ENCODE results near the gene TP53I11.

DNA sequence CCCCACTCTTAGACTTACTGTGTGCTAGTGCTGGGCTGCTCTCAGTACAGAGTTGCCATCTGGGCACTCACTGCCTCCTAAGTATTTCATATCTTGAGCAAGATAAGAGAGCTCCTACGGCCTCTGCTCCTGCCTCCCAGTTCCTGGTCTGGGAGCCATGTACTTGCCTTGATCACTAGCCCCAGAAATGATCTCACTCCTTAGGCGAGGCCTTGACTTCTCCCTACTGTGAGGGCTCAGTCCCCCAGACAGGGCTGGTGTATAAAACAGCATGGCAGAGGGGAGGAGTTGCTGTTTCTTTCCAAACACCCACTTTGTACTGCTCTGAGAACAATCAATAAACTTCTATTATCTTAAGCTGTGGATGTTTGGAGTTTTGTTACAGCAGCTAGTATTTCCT, 47.4 kb upstream of the TP53I11 start:
- TF ChIP-seq SP1 (IDR thresholded peaks at IDR 0.05; ENCODE audit: low read depth) (no peak), CTCF (IDR thresholded peaks at IDR 0.05 in 2 of 3, conservative IDR thresholded peaks at IDR 0.05 in 1 of 3; ENCODE audit: borderline replicate concordance in 1 of 3, insufficient read depth in 1 of 3, low read depth in 2 of 3, low read length in 2 of 3) (no peak), ZNF274 (IDR thresholded peaks at IDR 0.05; ENCODE audit: low read depth, low read length) (no peak), POLR2AphosphoS5 (IDR thresholded peaks at IDR 0.05; ENCODE audit: low read depth, low read length) (no peak), ATF3 (IDR thresholded peaks at IDR 0.05) (no peak), POLR2A (IDR thresholded peaks at IDR 0.05; ENCODE audit: borderline replicate concordance, extremely low read depth, insufficient read depth, insufficient read length) (no peak), EZH2 (IDR thresholded peaks at IDR 0.05) (no peak), FOSL1 (IDR thresholded peaks at IDR 0.05; ENCODE audit: low read depth) (no peak), EZH2phosphoT487 (IDR thresholded peaks at IDR 0.05; ENCODE audit: borderline replicate concordance) (no peak), RAD21 (IDR thresholded peaks at IDR 0.05; ENCODE audit: low read depth) (no peak)
- TF ChIP-seq, protein P1, sequence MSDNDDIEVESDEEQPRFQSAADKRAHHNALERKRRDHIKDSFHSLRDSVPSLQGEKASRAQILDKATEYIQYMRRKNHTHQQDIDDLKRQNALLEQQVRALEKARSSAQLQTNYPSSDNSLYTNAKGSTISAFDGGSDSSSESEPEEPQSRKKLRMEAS (IDR thresholded peaks at IDR 0.05): no peak
- TF ChIP-seq, protein P2, sequence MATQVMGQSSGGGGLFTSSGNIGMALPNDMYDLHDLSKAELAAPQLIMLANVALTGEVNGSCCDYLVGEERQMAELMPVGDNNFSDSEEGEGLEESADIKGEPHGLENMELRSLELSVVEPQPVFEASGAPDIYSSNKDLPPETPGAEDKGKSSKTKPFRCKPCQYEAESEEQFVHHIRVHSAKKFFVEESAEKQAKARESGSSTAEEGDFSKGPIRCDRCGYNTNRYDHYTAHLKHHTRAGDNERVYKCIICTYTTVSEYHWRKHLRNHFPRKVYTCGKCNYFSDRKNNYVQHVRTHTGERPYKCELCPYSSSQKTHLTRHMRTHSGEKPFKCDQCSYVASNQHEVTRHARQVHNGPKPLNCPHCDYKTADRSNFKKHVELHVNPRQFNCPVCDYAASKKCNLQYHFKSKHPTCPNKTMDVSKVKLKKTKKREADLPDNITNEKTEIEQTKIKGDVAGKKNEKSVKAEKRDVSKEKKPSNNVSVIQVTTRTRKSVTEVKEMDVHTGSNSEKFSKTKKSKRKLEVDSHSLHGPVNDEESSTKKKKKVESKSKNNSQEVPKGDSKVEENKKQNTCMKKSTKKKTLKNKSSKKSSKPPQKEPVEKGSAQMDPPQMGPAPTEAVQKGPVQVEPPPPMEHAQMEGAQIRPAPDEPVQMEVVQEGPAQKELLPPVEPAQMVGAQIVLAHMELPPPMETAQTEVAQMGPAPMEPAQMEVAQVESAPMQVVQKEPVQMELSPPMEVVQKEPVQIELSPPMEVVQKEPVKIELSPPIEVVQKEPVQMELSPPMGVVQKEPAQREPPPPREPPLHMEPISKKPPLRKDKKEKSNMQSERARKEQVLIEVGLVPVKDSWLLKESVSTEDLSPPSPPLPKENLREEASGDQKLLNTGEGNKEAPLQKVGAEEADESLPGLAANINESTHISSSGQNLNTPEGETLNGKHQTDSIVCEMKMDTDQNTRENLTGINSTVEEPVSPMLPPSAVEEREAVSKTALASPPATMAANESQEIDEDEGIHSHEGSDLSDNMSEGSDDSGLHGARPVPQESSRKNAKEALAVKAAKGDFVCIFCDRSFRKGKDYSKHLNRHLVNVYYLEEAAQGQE (IDR thresholded peaks at IDR 0.05; ENCODE audit: low read depth): no peak

Data from HCT116 (cell line).